ENCODE data around the gene KCTD8.
A peak's percentile ranks its signal among the peaks of the same experiment; 100 is the strongest.

DNA sequence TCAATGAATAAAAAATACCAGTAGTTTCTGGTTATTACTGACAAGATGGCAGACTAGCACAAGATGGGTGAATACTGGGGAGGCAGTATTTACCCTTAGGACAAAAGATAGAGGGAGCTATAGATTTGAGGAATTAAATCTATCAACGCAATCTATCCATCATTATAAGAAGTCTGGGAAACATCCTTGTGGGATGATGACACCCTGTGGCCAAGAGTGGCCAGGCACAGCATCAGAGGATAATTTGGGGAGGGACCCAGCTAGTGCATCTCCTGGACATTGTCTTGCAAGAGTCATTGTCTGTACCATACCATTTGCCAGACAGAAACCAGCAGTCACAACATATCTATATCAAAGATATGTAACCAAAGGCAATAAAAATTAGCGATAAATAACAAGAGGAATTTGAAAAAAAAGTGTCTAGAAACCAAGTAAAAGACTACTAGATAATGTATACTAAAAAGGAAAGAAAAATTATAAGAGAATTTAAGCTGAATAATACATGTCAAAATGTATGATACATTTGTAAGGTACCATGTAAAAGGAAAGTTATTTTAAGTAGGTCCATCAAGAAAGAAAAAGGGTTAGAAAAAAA, 22.9 kb downstream of the KCTD8 start:
- TF ChIP-seq CTCF (IDR thresholded peaks at IDR 0.05; ENCODE audit: low read depth, low read length, poor library complexity, severe bottlenecking) (peak; percentile 12), EZH2phosphoT487 (IDR thresholded peaks at IDR 0.05; ENCODE audit: borderline replicate concordance, low read length) (no peak)
